ENCODE results near the gene TMEM117. TPM values are rescaled to one million over a fixed set of nuclear protein-coding genes. Genes with fewer than 3 reads are reported as not detected.

TMEM117 gene
- polyA plus RNA-seq, 1 donor (not counting 4 experiments of a cell fraction or from before 2014, with no cell fraction given) = 8.5 TPM

- dilution Hi-C loops (cut with MboI; ENCODE audit: extremely low pct_ligation_motif_present, low sequenced_read_pairs) = no loop called here
- no peaks in the 10 kb centered on the region for H4K20me1 ChIP-seq (ENCODE audit: control insufficient read depth, extremely low read depth, insufficient read depth, low read length)
- H3K4me1 ChIP-seq (ENCODE audit: control insufficient read depth, extremely low read depth, insufficient read depth, low read length) = peaks cover 5% of the 10 kb centered on the region
- no peaks in the 10 kb centered on the region for H3K9me1 ChIP-seq (ENCODE audit: control insufficient read depth, extremely low read depth, insufficient read depth, low read length)
- no peak overlapping the region for H3K4me2 ChIP-seq (ENCODE audit: control insufficient read depth, extremely low read depth, insufficient read depth, low read depth, low read length)
- DNase-seq (ENCODE audit: low read depth, low spot score) = no peak
- no peak overlapping the region for H3K9ac ChIP-seq (ENCODE audit: control insufficient read depth, extremely low read depth, insufficient read depth, low read length)
- TF ChIP-seq EZH2 (IDR thresholded peaks at IDR 0.05; ENCODE audit: low read length) (no peak), CTCF (optimal IDR thresholded peaks at IDR 0.05 in 1 of 3, IDR thresholded peaks at IDR 0.05 in 1 of 3, conservative IDR thresholded peaks at IDR 0.05 in 1 of 3; ENCODE audit: extremely low read depth in 1 of 3, insufficient read depth in 2 of 3, low read length in 3 of 3) (no peak)
- H3K79me2 ChIP-seq (ENCODE audit: control insufficient read depth, insufficient read depth, low read length) = no peaks in the 10 kb centered on the region
- H3K9me3 ChIP-seq (ENCODE audit: control insufficient read depth, low read depth, low read length) = peaks cover 2% of the 10 kb centered on the region
- no peak overlapping the region for H3K27ac ChIP-seq (ENCODE audit: control insufficient read depth, insufficient read depth, low read length)
- H3K4me3 ChIP-seq (ENCODE audit: control insufficient read depth in 2 of 3, extremely low read depth in 1 of 3, insufficient read depth in 2 of 3, low read depth in 1 of 3, low read length in 3 of 3) = no peak overlapping the region
- FAIRE-seq = no peak
- H3K36me3 ChIP-seq (ENCODE audit: control insufficient read depth in 2 of 2, extremely low read depth in 1 of 2, insufficient read depth in 2 of 2, low read length in 2 of 2) = no peaks in the 10 kb centered on the region
- H3K27me3 ChIP-seq (ENCODE audit: control insufficient read depth, extremely low read depth, insufficient read depth, low read length) = no peaks in the 10 kb centered on the region
- no peak overlapping the region for H2AFZ ChIP-seq (ENCODE audit: control insufficient read depth, low read length)
These were observed 130.0 kb downstream of the TMEM117 start for GRCh38 chr12:43965899-43966298.

DNA sequence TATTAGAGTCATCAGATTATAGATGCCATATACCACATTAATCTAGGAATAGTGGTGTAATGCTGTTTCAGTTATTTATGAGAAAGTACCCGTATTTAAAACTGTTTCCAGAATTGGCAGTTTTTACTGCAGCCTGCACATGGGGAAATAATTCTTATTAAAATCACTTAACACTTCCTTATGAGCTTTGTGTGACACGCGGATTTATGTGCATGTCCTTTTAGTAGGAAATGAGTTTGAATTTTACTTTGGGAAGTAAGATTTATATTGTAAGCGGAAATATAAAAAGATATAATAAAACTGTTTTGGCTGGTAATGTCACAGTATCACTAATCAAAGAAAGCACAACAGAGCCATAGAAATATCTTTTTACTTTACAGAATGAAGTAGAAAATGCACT lies 132.9 kb downstream of the TMEM117 start:
- Histone ChIP-seq H3K27ac (ENCODE audit: control insufficient read depth, insufficient read depth, low read length) (no peak overlapping the region), H3K4me2 (ENCODE audit: control insufficient read depth, extremely low read depth, insufficient read depth, low read depth, low read length) (no peak overlapping the region), H3K9me3 (ENCODE audit: control insufficient read depth, low read depth, low read length) (peaks cover 2% of the 10 kb centered on the region), H4K20me1 (ENCODE audit: control insufficient read depth, extremely low read depth, insufficient read depth, low read length) (no peaks in the 10 kb centered on the region), H3K36me3 (ENCODE audit: control insufficient read depth in 2 of 2, extremely low read depth in 1 of 2, insufficient read depth in 2 of 2, low read length in 2 of 2) (no peaks in the 10 kb centered on the region), H3K79me2 (ENCODE audit: control insufficient read depth, insufficient read depth, low read length) (no peaks in the 10 kb centered on the region), H3K27me3 (ENCODE audit: control insufficient read depth, extremely low read depth, insufficient read depth, low read length) (no peaks in the 10 kb centered on the region), H3K4me1 (ENCODE audit: control insufficient read depth, extremely low read depth, insufficient read depth, low read length) (peaks cover 5% of the 10 kb centered on the region), H2AFZ (ENCODE audit: control insufficient read depth, low read length) (no peak overlapping the region), H3K9ac (ENCODE audit: control insufficient read depth, extremely low read depth, insufficient read depth, low read length) (no peak overlapping the region), H3K4me3 (ENCODE audit: control insufficient read depth in 2 of 3, extremely low read depth in 1 of 3, insufficient read depth in 2 of 3, low read depth in 1 of 3, low read length in 3 of 3) (no peak overlapping the region), H3K9me1 (ENCODE audit: control insufficient read depth, extremely low read depth, insufficient read depth, low read length) (no peaks in the 10 kb centered on the region)
- TF ChIP-seq EZH2 (IDR thresholded peaks at IDR 0.05; ENCODE audit: low read length) = no peak
- no peak for TF ChIP-seq CTCF (optimal IDR thresholded peaks at IDR 0.05 in 1 of 3, IDR thresholded peaks at IDR 0.05 in 1 of 3, conservative IDR thresholded peaks at IDR 0.05 in 1 of 3; ENCODE audit: extremely low read depth in 1 of 3, insufficient read depth in 2 of 3, low read length in 3 of 3)
- dilution Hi-C loops (cut with MboI; ENCODE audit: extremely low pct_ligation_motif_present, low sequenced_read_pairs) = no loop called here
- no peak for FAIRE-seq
- no peak for DNase-seq (ENCODE audit: low read depth, low spot score)

Data from keratinocyte (primary cell).